ENCODE measurements around the gene WNK2.

Gene WNK2

GRCh38 chr9:93161786-93162562, 22.0 kb upstream of the WNK2 start:
- no peak for DNase-seq (ENCODE audit: low spot score)

GRCh38 chr9:93164085-93164484, 19.9 kb upstream of the WNK2 start:
- DNase-seq (ENCODE audit: low spot score): no peak

GRCh38 chr9:93166699-93167098, 17.2 kb upstream of the WNK2 start:
- no peak for DNase-seq (ENCODE audit: low spot score)

GRCh38 chr9:93167185-93167584, 16.8 kb upstream of the WNK2 start:
- DNase-seq (ENCODE audit: low spot score): no peak

- DNase-seq (ENCODE audit: low spot score): no peak
These were observed 16.1 kb upstream of the WNK2 start for GRCh38 chr9:93167838-93168237.

- no peak for DNase-seq (ENCODE audit: low spot score)
These were observed 15.4 kb upstream of the WNK2 start for GRCh38 chr9:93168581-93168980.

- DNase-seq (ENCODE audit: low spot score): no peak
These were observed 14.5 kb upstream of the WNK2 start for GRCh38 chr9:93169444-93169843.

- DNase-seq (ENCODE audit: low spot score): no peak
These were observed 13.4 kb upstream of the WNK2 start for GRCh38 chr9:93170571-93170970.

GRCh38 chr9:93171261-93171990, 12.5 kb upstream of the WNK2 start:
- no peak for DNase-seq (ENCODE audit: low spot score)

GRCh38 chr9:93172666-93173364, 11.1 kb upstream of the WNK2 start:
- no peak for DNase-seq (ENCODE audit: low spot score)

GRCh38 chr9:93173365-93174051, 10.4 kb upstream of the WNK2 start:
- no peak for DNase-seq (ENCODE audit: low spot score)

GRCh38 chr9:93174976-93175375, 9.0 kb upstream of the WNK2 start:
- DNase-seq (ENCODE audit: low spot score): no peak

GRCh38 chr9:93177676-93178075, 6.3 kb upstream of the WNK2 start:
- no peak for DNase-seq (ENCODE audit: low spot score)

GRCh38 chr9:93178851-93179786, 4.8 kb upstream of the WNK2 start:
- no peak for DNase-seq (ENCODE audit: low spot score)

- no peak for DNase-seq (ENCODE audit: low spot score)
These were observed 3.0 kb upstream of the WNK2 start for GRCh38 chr9:93180938-93181337.

- no peak for DNase-seq (ENCODE audit: low spot score)
These were observed 2.1 kb upstream of the WNK2 start for GRCh38 chr9:93181672-93182435.

- no peak for DNase-seq (ENCODE audit: low spot score)
These were observed 1.4 kb upstream of the WNK2 start for GRCh38 chr9:93182572-93182971.

GRCh38 chr9:93183131-93183662, 742 bp upstream of the WNK2 start:
- no peak for DNase-seq (ENCODE audit: low spot score)

- peak; percentile 51 for DNase-seq (ENCODE audit: low spot score)
These were observed 710 bp downstream of the WNK2 start for GRCh38 chr9:93184432-93185265.

Data from AG20443 (cell line).